HUES6 (cell line): ENCODE results near the gene CLIC6.

ENCODE experiments used
- H3K27ac ChIP-seq: 2 replicates; pipeline ENCODE4 v1.7.0; 2013; ENCODE audit warnings: low read depth, mild to moderate bottlenecking, low read length, inconsistent platforms
- H3K27me3 ChIP-seq: 2 replicates; pipeline ENCODE4 v1.6.1; 2013; ENCODE audit warnings: low read length; ENCODE audit not compliant: control insufficient read depth, insufficient read depth
- H3K36me3 ChIP-seq: 2 replicates; pipeline ENCODE4 v1.6.1; 2013; ENCODE audit warnings: low read length; ENCODE audit not compliant: control insufficient read depth, insufficient read depth
- H3K4me1 ChIP-seq: 2 replicates; pipeline ENCODE4 v1.6.1; 2013; ENCODE audit warnings: low read length; ENCODE audit not compliant: control insufficient read depth, insufficient read depth
- H3K4me3 ChIP-seq: 2 replicates; pipeline ENCODE4 v1.5.1; 2013; ENCODE audit warnings: low read depth, low read length
- H3K9ac ChIP-seq: one replicate; pipeline ENCODE4 v1.6.1; 2013; ENCODE audit warnings: mild to moderate bottlenecking, low read length
- H3K9me3 ChIP-seq: 2 replicates; pipeline ENCODE4 v1.6.1; 2013; ENCODE audit warnings: low read depth, low read length; ENCODE audit not compliant: control insufficient read depth, insufficient read depth

The CLIC6 gene

GRCh38 chr21:34692458-34693020, 23.7 kb downstream of the CLIC6 start:
- Histone ChIP-seq H3K27me3 (no peaks in the 10 kb centered on the region), H3K9ac (no peak overlapping the region), H3K4me3 (no peak overlapping the region), H3K36me3 (no peaks in the 10 kb centered on the region), H3K9me3 (peaks cover 10% of the 10 kb centered on the region; the same call in 1 of the 2 replicates), H3K27ac (no peak overlapping the region), H3K4me1 (peaks cover 21% of the 10 kb centered on the region)

- H3K27ac ChIP-seq: no peak overlapping the region
- H3K27me3 ChIP-seq: no peaks in the 10 kb centered on the region
- H3K9me3 ChIP-seq: peaks cover 10% of the 10 kb centered on the region; the same call in 1 of the 2 replicates
- H3K4me1 ChIP-seq: peaks cover 25% of the 10 kb centered on the region
- no peak overlapping the region for H3K4me3 ChIP-seq
- no peak overlapping the region for H3K9ac ChIP-seq
- H3K36me3 ChIP-seq: no peaks in the 10 kb centered on the region
Observed at GRCh38 chr21:34693192-34693810, 24.5 kb downstream of the CLIC6 start.

- H3K36me3 ChIP-seq: no peaks in the 10 kb centered on the region
- peaks cover 33% of the 10 kb centered on the region for H3K4me1 ChIP-seq
- H3K27ac ChIP-seq: no peak overlapping the region
Observed at GRCh38 chr21:34695434-34695833, 26.6 kb downstream of the CLIC6 start.

GRCh38 chr21:34696121-34696520, 27.3 kb downstream of the CLIC6 start:
- H3K4me3 ChIP-seq: no peak overlapping the region
- H3K9ac ChIP-seq: no peak overlapping the region
- H3K4me1 ChIP-seq: peaks cover 27% of the 10 kb centered on the region
- H3K36me3 ChIP-seq: no peaks in the 10 kb centered on the region
- H3K9me3 ChIP-seq: peaks cover 10% of the 10 kb centered on the region; the same call in 1 of the 2 replicates
- no peaks in the 10 kb centered on the region for H3K27me3 ChIP-seq
- no peak overlapping the region for H3K27ac ChIP-seq

More at GRCh38 chr21:34695434-34695833, 26.6 kb downstream of the CLIC6 start:
- H3K4me3 ChIP-seq: no peak overlapping the region
- H3K9ac ChIP-seq: no peak overlapping the region
- no peaks in the 10 kb centered on the region for H3K27me3 ChIP-seq
- peaks cover 10% of the 10 kb centered on the region; the same call in 1 of the 2 replicates for H3K9me3 ChIP-seq

- H3K4me1 ChIP-seq: peaks cover 16% of the 10 kb centered on the region
- H3K27ac ChIP-seq: no peak overlapping the region
- no peaks in the 10 kb centered on the region for H3K36me3 ChIP-seq
- H3K9me3 ChIP-seq: peaks cover 10% of the 10 kb centered on the region; the same call in 1 of the 2 replicates
- no peak overlapping the region for H3K4me3 ChIP-seq
- H3K9ac ChIP-seq: no peak overlapping the region
- H3K27me3 ChIP-seq: no peaks in the 10 kb centered on the region
Observed at GRCh38 chr21:34697826-34698225, 29.0 kb downstream of the CLIC6 start.

- Histone ChIP-seq H3K4me3 (no peak overlapping the region; the same call in 1 of the 2 replicates), H3K27ac (no peak overlapping the region), H3K4me1 (peaks cover 13% of the 10 kb centered on the region)
Observed at GRCh38 chr21:34698270-34699015, 29.6 kb downstream of the CLIC6 start.

GRCh38 chr21:34700605-34701004, 31.8 kb downstream of the CLIC6 start:
- Histone ChIP-seq H3K27ac (no peak overlapping the region), H3K27me3 (no peaks in the 10 kb centered on the region), H3K9me3 (no peaks in the 10 kb centered on the region)

More at GRCh38 chr21:34698270-34699015, 29.6 kb downstream of the CLIC6 start:
- H3K27me3 ChIP-seq: no peaks in the 10 kb centered on the region
- peaks cover 10% of the 10 kb centered on the region; the same call in 1 of the 2 replicates for H3K9me3 ChIP-seq
- no peaks in the 10 kb centered on the region for H3K36me3 ChIP-seq
- H3K9ac ChIP-seq: no peak overlapping the region

GRCh38 chr21:34701726-34702125, 32.9 kb downstream of the CLIC6 start:
- Histone ChIP-seq H3K9me3 (no peaks in the 10 kb centered on the region), H3K4me1 (peaks cover 13% of the 10 kb centered on the region), H3K27ac (no peak overlapping the region), H3K4me3 (no peak overlapping the region), H3K9ac (no peak overlapping the region), H3K27me3 (no peaks in the 10 kb centered on the region), H3K36me3 (no peaks in the 10 kb centered on the region)

More at GRCh38 chr21:34700605-34701004, 31.8 kb downstream of the CLIC6 start:
- Histone ChIP-seq H3K36me3 (no peaks in the 10 kb centered on the region), H3K4me3 (no peak overlapping the region), H3K9ac (no peak overlapping the region), H3K4me1 (peaks cover 13% of the 10 kb centered on the region)

- Histone ChIP-seq H3K4me1 (peaks cover 13% of the 10 kb centered on the region), H3K27me3 (no peaks in the 10 kb centered on the region), H3K36me3 (no peaks in the 10 kb centered on the region), H3K27ac (no peak overlapping the region), H3K4me3 (no peak overlapping the region), H3K9ac (no peak overlapping the region), H3K9me3 (no peaks in the 10 kb centered on the region)
Observed at GRCh38 chr21:34702341-34703170, 33.8 kb downstream of the CLIC6 start.

- no peaks in the 10 kb centered on the region for H3K27me3 ChIP-seq
- H3K9me3 ChIP-seq: no peaks in the 10 kb centered on the region
- H3K27ac ChIP-seq: no peak overlapping the region
- no peak overlapping the region for H3K4me3 ChIP-seq
- H3K36me3 ChIP-seq: no peaks in the 10 kb centered on the region
- H3K9ac ChIP-seq: no peak overlapping the region
- H3K4me1 ChIP-seq: peaks cover 6% of the 10 kb centered on the region
Observed at GRCh38 chr21:34703571-34703970, 34.8 kb downstream of the CLIC6 start.
